Mucosa of gallbladder (tissue), 1 donor: ENCODE results near the gene FRMD4A. TPM values are rescaled to one million over a fixed set of nuclear protein-coding genes. Genes with fewer than 3 reads are reported as not detected.
"Not testable (repeated sequence)": the region's sequence is repeated elsewhere in the genome, so short reads cannot be mapped to it uniquely, and the experiment has no call there.

ENCODE experiments used
- DNase-seq: peaks from one replicate; pipeline ENCODE4 v3.0.0-alpha.2; 2020; ENCODE audit warnings: low spot score
- total RNA-seq: library from RNA; stranded (reverse); gene quantifications from one replicate; pipeline ENCODE4 v1.2.1, GENCODE V29; 2021
- donor health status: DM: no; HTN: no; CAD: no.

The FRMD4A gene
- total RNA-seq, 1 donor from 2014 or later = 55.4 TPM

GRCh38 chr10:13915710-13916109 lies 415.0 kb downstream of the FRMD4A start:
- no peak for DNase-seq

- DNase-seq = peak; percentile 22
These were observed 416.8 kb downstream of the FRMD4A start for GRCh38 chr10:13913897-13914296.

DNA sequence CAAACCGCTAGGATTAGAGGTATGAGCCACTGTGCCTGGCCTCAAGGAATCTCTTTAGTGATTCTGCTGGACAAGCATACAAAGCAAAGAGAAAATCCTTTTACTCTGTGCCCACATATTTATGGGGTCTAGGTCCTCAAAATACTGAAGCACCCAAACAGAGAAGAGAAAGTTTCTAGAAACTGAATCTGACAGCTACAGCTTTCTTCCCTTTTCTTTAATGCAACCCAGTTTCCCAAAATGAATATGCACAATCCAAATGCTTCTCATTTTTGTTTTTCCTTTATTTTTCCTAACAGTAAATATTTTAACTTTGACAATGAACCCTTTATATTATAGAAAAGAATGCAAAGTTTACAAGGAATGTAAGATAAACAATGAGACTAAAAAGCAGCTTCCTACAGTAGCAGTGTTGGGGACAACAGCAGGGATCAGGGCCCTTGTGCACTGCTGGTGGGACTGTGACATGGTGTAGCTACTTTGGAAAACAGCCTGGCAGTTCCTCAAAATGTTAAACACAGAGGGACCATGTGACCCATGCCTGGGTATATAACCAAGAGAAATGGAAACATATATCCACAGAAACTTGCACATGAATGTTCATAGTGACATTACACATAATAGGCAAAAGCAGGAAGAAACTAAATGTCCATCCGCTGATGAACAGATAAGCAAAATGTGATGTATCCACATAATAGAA lies 418.8 kb downstream of the FRMD4A start:
- no peak for DNase-seq

DNA sequence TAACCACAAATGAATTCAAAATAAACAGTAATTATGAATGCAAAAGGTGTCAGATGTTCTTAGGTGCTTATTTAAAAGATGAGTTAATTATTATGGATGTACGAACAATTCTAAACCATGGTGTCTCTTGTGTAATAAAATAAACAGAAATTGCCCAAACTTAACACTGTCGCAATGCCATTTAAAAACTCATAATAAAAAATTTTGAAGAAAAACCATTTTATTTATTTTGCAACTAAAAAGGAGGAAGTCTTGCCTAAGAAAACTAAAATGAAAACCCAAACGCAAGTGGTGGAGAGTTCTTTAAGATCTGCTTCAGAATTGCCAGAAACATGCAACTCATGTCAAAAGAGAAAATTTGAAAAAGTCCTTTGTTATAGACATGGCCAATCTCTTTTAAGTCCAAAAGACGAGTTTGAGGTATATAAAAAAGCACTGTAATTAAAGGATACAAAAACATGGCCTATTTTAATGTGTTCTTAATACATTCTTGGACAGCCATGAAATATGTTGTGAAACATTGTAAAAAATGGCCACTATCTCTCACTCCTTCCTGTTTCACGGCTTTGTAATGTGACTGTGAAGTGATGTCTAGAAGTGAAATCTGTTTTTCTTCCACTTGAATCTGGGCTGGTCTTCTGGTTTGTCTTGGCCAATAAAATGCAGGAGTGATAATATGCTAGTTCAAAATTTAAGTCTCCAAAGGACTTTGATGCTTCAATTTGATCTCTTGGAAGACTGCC lies 421.0 kb downstream of the FRMD4A start:
- DNase-seq = no peak

GRCh38 chr10:13908475-13908874 lies 422.2 kb downstream of the FRMD4A start:
- no peak for DNase-seq

- no peak for DNase-seq
These were observed 423.2 kb downstream of the FRMD4A start for GRCh38 chr10:13907570-13907969.

- DNase-seq = no peak
These were observed 425.4 kb downstream of the FRMD4A start for GRCh38 chr10:13905281-13905680.

- DNase-seq = peak; percentile 20
These were observed 426.7 kb downstream of the FRMD4A start for GRCh38 chr10:13904064-13904463.

DNA sequence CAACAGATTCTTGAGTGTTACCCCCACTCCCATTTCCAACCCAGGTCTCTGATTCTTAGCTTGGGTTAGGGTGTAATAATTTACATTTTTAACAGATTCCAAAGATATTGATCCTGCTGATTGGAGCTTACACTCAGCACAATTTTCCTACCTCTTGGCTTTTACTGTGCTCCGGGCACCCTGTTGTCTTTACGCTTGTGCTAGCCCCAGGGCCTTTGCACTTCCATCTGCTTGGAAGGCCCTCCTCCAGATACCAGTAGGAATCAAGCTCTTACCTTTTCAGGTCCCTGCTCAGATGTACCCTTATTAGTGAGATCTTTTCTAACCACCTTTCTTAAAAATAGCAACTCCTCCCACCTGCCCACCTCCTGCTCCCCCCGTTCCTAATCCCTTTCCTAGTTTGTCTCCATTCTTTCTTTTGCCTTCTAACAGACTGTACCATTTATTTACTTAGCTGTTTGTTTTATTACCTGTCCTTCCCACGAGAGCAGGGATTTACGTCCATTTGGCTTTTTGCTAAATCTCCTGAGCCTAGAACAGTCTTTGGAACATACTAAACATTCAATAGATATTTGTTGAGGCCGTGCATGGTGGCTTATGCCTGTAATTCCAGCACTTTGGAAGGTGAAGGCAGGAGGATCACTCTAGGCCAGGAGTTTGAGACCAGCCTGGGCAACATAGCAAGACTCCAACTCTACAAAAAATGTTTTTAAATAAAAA lies 427.7 kb downstream of the FRMD4A start:
- no peak for DNase-seq

DNA sequence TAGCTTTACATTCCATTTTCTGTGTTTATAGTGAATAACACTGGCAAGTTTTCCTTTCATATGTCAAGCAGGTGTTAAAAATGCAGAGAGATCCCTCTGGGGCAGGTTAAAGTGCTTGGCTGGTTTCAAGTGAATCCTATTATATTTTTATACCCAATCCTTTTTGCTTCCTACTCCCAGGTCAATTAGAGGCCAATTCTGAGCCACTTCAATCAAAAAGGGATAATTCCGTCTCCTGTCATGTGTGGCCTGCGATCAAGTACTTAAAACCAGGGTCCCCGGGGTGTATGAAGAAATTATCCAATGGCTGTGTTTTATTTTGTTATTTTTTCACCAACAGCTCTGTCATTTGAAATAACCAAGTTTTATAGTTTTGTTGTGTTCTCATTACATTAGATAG lies 430.8 kb downstream of the FRMD4A start:
- no peak for DNase-seq

GRCh38 chr10:13896146-13896545 lies 434.6 kb downstream of the FRMD4A start:
- not testable (repeated sequence) for DNase-seq

DNA sequence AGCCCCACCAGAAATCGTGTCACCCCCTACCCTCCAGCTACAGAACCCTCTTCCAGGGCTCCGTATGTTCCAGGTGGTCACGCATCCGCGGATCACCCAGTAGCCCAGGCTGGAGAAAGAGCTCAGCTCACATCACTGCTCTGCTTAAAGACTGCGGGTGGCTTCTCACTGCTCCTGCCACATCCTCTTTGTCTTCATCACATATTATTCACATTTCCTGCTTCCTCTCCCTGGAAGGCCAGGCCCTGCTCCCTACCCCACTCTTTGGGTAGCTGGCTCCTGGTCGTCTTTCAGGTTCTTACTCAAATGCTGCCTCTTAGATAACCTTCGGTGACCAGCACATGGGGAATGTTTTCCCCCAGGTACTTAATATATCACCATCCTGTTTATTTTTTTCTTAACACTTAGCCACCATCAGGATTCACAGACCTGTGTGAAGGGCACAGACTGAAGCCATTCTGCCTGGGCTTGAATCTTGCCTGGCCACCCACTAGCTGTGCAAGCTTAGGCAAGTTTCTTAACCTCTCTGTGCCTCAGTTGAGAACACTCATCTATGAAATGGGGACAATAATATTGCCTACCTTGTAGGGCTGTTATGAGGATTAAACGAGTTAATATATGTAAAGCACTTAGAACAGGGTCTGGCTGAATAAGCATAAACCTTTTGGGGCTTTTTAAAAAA lies 436.2 kb downstream of the FRMD4A start:
- DNase-seq = no peak

- DNase-seq = no peak
These were observed 436.8 kb downstream of the FRMD4A start for GRCh38 chr10:13893926-13894325.

GRCh38 chr10:13892871-13893270 lies 437.9 kb downstream of the FRMD4A start:
- DNase-seq = no peak

DNA sequence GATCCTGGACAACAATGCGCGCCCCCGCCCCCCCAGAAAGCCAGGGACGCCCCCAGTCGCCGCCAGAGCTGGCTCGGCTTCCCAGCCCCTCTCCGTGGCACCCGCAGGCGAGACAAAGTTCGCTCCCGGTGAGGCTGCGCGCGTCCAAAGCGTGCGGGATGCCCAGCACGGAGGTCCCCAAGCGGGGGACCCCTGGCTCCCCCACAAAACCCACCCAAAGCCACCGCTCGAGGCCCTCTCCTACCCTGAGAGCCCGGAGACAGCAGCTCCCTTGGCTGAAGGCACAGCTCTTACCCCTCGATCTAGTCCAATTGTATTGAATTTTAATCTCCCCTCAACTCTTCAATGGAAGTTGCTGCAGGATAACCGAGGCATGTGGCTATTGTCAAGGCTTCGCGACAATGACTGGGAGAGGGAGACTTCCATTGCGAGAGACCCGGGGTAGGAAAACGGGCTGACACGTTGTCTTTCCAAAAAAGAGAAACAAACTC lies 438.7 kb downstream of the FRMD4A start:
- DNase-seq = no peak

- no peak for DNase-seq
These were observed 439.4 kb downstream of the FRMD4A start for GRCh38 chr10:13891128-13892000.

DNA sequence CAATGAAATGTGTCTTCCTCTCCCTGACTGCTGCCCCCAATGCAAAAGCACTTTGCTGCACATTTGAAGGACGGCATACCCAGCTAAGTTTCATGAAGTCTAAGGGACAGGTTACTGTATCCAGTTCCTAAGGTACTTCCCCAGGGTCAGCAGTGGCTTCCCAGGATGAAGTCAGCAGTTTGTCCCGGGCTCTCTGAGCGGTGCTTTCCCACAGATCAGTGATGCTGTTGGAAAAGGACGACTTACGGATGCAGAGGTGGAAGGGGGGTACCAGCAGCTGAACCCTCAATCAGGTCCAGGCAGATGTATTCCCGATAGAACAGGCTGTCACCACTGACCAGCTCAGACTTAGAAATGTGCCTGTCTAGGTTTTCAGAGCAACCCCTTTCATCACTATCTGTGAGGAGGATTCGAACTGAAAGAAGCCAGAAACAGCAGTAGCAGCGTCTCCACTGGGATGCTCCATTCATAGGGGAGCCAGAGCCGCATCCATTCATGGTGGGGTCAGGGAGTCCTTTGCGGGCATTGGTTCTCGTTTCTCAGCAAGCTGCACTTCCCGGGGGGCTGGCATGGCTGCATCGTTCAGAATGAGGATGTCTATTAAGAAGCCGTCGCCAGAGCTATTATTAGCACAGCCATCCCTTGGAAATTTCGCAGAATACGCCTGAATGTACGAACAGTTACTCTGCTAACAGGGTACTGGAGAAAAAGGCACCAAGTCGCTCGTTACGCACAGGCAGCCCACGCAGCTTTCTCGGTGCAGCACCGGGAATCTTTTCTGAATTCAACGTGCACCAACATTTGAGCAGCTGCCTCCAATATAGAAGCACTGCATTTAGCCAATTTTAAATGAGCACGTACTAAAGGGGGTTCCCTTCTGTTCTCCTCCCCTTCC lies 440.2 kb downstream of the FRMD4A start:
- no peak for DNase-seq

DNA sequence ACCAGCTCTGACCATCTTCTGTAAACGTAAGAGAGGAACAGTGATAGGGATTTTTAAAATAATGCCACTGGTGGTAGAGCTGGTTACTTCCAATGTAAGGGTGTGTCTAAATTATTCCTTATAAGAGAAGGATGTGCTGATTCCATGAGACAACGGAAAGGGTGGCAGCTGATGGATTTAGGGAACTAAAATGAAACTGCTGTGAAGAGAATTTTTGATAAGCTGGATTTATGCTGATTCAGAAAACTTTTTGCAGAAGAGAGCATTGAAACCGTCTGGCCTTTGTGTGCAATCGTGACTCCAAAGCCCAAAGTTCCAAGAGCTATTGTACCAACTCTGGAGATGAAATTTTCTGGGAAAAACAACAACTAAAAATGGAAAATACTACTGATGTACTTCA lies 443.0 kb downstream of the FRMD4A start:
- DNase-seq = no peak

DNA sequence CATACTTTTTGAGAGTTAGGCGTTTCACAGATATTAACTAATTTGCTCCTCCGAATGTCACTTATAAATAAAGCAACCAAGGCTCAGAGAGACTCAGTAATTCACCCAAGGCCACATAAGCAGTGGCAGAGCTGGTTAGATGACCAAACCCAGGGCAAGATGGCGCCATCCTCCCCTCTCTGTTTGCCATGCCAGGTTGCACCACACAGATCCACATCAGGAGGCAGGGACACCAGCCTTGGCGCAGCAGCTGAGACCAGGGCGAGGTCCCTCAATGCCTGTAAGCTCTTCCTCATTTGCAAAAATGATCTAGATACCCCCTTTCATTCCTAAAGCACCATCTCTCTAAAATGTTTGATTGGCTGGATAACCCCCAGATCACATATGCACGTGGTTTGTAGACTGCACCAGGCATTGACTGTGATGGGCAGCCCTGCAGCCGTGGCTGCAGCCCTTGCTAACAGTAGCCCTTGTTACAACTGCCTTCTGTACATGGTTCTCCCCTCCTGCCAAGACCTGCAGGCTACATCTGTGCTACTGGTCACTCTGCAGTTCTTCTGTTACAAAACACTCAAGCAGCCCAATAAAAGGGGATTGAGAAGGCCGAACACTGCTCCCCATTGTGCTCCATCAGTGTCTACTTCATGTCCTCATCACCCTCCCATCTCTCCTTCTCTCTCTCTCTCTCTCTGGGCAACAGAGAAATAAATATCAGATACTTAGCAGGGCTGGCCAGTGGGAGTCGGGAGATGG lies 445.3 kb downstream of the FRMD4A start:
- no peak for DNase-seq
